HG02642 (cell line): ENCODE measurements around the gene TP53TG3F.
"Not testable (repeated sequence)": the region's sequence is repeated elsewhere in the genome, so short reads cannot be mapped to it uniquely, and the experiment has no call there.

Experiments used
- ATAC-seq: cut with Tn5 transposase; IDR thresholded peaks from one replicate; pipeline ENCODE4 v1.9.1; 2021; ENCODE audit warnings: mild to moderate bottlenecking; ENCODE audit not compliant: unreplicated experiment, poor library complexity

The TP53TG3F gene, protein sequence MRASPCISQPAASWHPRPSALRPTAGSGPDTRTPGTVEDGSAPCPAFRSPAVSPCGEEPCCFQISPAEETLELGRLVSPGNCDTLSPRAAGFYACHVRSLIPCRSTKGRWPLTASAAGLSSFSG

DNA sequence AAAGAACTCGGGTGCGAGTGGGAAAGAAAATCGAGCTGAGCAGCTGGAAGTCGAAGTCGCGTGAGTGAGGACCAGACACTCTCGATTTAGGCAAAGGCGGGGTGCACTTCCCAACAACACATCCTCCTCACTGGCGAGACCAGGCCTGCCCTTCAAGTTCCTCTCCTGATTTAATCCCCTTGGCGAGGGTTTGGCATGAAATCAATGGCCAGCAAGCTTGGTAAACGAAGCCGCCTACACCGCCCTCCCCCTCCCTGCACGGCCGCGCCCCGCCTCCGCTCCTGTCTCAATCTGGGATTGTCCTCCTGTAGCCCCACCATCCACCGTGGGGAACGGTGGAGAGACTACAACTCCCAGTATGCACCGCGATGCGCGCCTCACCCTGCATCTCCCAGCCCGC, at the start of gene TP53TG3F:
TSS of gene TP53TG3F (plus strand) at position 301 of the 400 bp plus-strand sequence. CDS start at position 369, 68 bp downstream.
- ATAC-seq: not testable (repeated sequence)

- ATAC-seq: not testable (repeated sequence)
Observed at GRCh38 chr16:33491611-33492010, 32.2 kb downstream of the TP53TG3F start.

GRCh38 chr16:33507231-33507630, 47.8 kb downstream of the TP53TG3F start:
- ATAC-seq: not testable (repeated sequence)

DNA sequence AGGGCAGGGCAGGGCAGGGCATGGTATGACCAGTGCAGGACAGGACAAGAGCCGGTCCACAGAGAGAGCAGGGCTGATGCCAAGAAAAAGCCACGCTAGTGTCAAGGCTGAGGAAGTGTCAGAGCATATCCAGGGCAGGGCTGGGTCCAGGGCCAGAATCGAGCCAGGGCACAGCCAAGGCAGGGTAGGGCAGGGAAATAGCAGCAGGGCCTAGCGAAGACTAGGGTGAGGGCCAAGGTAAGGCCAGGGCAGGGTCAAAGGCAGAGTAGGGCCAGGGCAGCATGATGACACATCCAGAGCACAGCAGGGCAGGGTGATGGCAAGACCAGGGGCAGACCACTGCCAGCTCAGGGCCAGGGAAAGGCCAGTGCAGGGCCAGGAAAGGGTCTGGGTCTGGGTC, 49.7 kb downstream of the TP53TG3F start:
- ATAC-seq: not testable (repeated sequence)

DNA sequence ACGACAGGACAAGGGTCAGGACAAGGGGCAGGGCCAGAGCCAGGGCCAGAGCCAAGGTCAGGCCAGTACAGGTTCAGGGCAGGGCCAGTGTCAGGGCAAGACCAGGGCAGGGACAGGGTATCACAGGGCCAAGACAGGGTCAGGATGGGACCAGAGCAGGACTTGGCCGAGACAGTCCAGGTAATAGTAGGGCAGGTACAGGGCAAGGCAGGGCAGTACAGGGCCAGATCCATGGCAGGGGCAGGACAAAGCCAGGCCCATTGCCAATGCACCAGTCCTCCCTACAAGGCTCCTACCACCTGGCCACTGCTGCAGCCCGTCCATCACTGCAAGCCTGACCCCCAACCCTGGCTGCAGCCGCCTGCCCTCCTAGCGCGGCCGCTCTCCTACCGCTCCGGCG, 50.5 kb downstream of the TP53TG3F start:
- ATAC-seq: not testable (repeated sequence)
